Right forelimb (tissue), 1 donor: Measurements from ENCODE around the gene PTPRG.

Experiments
- DNase-seq: peaks from one replicate; pipeline ENCODE4 v3.0.0-alpha.2; 2018

Gene PTPRG

GRCh38 chr3:62220616-62221015 is 659.2 kb downstream of the PTPRG start:
- no peak for DNase-seq

- DNase-seq = no peak
Observed at GRCh38 chr3:62225051-62225450, 663.7 kb downstream of the PTPRG start.

- DNase-seq = no peak
Observed at GRCh38 chr3:62226601-62227339, 665.4 kb downstream of the PTPRG start.

GRCh38 chr3:62228467-62228866 is 667.1 kb downstream of the PTPRG start:
- DNase-seq = no peak

GRCh38 chr3:62229211-62229610 is 667.8 kb downstream of the PTPRG start:
- no peak for DNase-seq

GRCh38 chr3:62229908-62230307 is 668.5 kb downstream of the PTPRG start:
- no peak for DNase-seq

GRCh38 chr3:62233065-62233464 is 671.7 kb downstream of the PTPRG start:
- DNase-seq = no peak

GRCh38 chr3:62236016-62236415 is 674.6 kb downstream of the PTPRG start:
- DNase-seq = no peak

GRCh38 chr3:62237286-62237948 is 676.0 kb downstream of the PTPRG start:
- no peak for DNase-seq

GRCh38 chr3:62238003-62238402 is 676.6 kb downstream of the PTPRG start:
- no peak for DNase-seq

- DNase-seq = no peak
Observed at GRCh38 chr3:62238431-62238830, 677.1 kb downstream of the PTPRG start.

- no peak for DNase-seq
Observed at GRCh38 chr3:62241279-62241678, 679.9 kb downstream of the PTPRG start.

GRCh38 chr3:62242831-62243509 is 681.6 kb downstream of the PTPRG start:
- no peak for DNase-seq

- no peak for DNase-seq
Observed at GRCh38 chr3:62246094-62246493, 684.7 kb downstream of the PTPRG start.

- no peak for DNase-seq
Observed at GRCh38 chr3:62246985-62247384, 685.6 kb downstream of the PTPRG start.

GRCh38 chr3:62248734-62249483 is 687.5 kb downstream of the PTPRG start:
- no peak for DNase-seq

- no peak for DNase-seq
Observed at GRCh38 chr3:62249484-62249776, 688.1 kb downstream of the PTPRG start.

GRCh38 chr3:62249855-62250543 is 688.6 kb downstream of the PTPRG start:
- no peak for DNase-seq

GRCh38 chr3:62252438-62253157 is 691.2 kb downstream of the PTPRG start:
- no peak for DNase-seq

- DNase-seq = no peak
Observed at GRCh38 chr3:62253971-62254370, 692.6 kb downstream of the PTPRG start.

- no peak for DNase-seq
Observed at GRCh38 chr3:62255758-62256157, 694.4 kb downstream of the PTPRG start.

- DNase-seq = no peak
Observed at GRCh38 chr3:62259924-62260323, 698.6 kb downstream of the PTPRG start.
